Colon (tissue), 2 donors: ENCODE data around the gene CCL27.

Source experiments
- FAIRE-seq: peaks from 2 replicates; lab custom pipeline; 2012; peaks lifted over from hg19 to GRCh38; lab: Jason Lieb, UNC
- donor health status: control.
- donor health status: control.

Gene CCL27

GRCh38 chr9:34625186-34625486 lies 37.3 kb downstream of the CCL27 start:
- FAIRE-seq = no peak

DNA sequence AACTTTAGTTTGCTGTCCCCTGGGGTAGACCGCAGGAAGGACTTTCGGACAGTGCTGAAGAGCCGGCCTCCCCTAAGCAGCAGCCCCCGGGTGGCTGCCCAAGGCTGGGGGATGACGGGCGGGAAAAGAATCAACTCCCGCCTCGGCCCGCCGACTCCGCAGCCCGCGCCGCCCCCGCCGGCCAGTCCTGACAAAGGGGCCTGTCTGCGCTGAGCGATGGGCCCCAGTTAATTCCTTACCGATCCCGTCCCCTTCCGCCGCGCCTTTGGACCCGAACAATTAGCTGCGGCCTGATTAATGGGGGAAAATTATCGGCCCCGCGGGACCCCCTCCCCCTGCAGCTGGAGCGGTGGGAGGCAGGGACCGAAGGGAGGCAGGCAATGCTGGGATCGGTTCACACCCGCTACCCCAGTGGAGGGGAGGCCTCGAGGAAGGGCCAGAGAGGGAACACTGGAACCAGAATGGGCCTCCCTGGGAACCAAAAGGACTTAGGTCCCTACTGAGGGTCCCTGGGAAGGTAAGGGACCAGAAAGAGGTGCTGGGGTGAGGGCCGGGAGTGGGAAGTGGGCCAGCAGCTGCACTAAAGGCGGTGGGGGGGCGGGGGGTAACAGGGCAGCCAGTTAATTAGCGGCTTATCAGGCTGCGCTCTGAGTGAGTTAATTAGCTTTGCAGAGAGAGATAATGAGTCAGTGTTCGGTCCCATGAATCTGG lies 37.8 kb downstream of the CCL27 start:
- no peak for FAIRE-seq

GRCh38 chr9:34623374-34624235 lies 38.9 kb downstream of the CCL27 start:
- FAIRE-seq = no peak

DNA sequence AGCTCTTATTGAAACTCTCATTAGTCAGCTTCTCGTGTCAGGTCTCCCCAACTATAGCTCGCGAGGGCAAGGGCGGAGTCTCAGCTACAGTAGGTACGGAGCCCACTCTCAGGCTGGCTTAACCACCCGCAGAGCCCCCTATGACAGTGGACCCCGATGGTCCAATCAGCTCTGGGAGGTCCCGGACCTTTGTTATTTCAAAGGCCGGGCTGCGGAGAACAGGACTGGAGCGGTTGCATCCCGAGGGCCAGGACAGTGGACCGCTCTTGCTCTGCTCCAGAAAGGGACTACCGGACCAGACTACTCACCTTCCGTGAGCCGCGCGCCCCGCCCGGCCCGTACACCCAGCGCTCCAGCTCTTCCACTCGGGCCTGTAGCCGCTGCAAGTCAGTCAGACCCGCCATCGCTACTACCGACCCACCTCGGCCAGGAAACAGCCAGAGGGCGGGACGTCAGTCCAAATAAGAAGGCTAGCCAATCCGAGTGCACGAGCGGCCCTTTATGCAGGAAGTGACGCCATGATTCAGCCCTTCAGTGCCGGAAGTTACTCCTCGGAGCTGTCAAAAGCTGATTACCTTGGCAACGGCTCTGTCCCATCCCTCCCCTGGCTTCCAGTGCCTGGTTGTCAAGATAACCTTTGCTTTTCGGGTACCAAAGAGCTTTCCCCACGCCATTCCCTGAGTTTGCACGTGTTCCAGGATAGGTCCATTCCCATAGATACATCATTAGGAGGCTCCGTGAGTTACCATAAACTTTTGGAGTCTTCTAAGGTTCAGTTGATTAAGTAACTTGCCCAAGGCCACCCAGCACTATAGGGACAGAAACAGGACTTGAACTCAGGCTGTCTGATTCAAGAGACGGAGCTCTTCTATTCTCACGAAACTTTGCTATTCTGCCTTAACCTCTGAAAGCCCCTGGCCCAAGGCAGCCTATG lies 42.1 kb downstream of the CCL27 start, which contains the start of gene DCTN3:
DCTN3 (minus strand) TSS at position 435 of the 934 bp plus-strand sequence; CDS start at position 404, 31 bp downstream.
- no peak for FAIRE-seq

DNA sequence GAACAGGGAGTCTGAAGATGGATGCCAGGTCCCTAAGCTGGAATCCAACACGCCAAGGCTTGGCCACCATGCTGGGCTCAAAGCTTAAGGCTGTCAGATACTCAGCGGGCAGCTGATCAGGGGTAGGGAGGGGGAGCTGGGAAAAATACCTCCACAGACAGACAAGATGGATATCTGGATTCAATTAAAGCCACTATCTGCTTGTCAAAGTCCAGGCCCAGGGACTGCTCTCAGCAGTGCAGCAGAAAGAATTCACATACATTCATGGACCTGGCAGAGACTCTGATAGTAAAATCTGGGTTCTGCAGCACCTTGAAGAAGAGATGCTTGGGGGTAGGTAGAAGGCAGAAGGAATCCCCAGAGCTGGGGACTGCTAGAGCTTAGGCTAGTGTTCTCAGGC lies 47.3 kb downstream of the CCL27 start:
- FAIRE-seq = no peak

- FAIRE-seq = no peak
Observed at GRCh38 chr9:34612788-34613390, 49.6 kb downstream of the CCL27 start.
